Right ventricle myocardium superior (tissue), 1 donor: ENCODE measurements around the gene ETS2. TPM values are rescaled to one million over a fixed set of nuclear protein-coding genes. Genes with fewer than 3 reads are reported as not detected.
"Not testable (repeated sequence)": the region's sequence is repeated elsewhere in the genome, so short reads cannot be mapped to it uniquely, and the experiment has no call there.

Experiments used
- ATAC-seq: fragments of 200-7000 bp; cut with Tn5 transposase; one replicate; pipeline ENCODE4 v1.9.1; 2020; ENCODE audit warnings: mild to moderate bottlenecking; ENCODE audit not compliant: poor library complexity
- DNase-seq: peaks from one replicate; pipeline ENCODE4 v3.0.0-alpha.2; 2020
- intact Hi-C: fragments of 100-400 bp; cut with DNase I; formaldehyde crosslinking; loops from one replicate; pipeline ENCODE4 v1.11.2; 2022
- total RNA-seq: library from RNA; stranded (reverse); fragmentation: NEBNext Ultra II Directional; extraction: Animal tissue kit (Norgen Biotek cat#: 25700); gene quantifications from one replicate; pipeline ENCODE4 v1.2.1, GENCODE V29; 2021
- donor health status: DM: no; HTN: yes; CAD: no; lungs with severe emphysema.

Gene ETS2
- total RNA-seq, 1 donor from 2014 or later, result 37.2 TPM

GRCh38 chr21:38843806-38844503, 38.2 kb downstream of the ETS2 start:
- intact Hi-C loops, result no loop called here
- ATAC-seq (no peak), DNase-seq (no peak)

- ATAC-seq, intact Hi-C loops, DNase-seq: not testable (repeated sequence)
Observed at GRCh38 chr21:38845374-38845773, 39.6 kb downstream of the ETS2 start.

- intact Hi-C loops, result no loop called here
- DNase-seq, result no peak
- ATAC-seq, result peak; percentile 33
Observed at GRCh38 chr21:38847556-38847955, 41.8 kb downstream of the ETS2 start.

- peak; percentile 75 for ATAC-seq
- intact Hi-C loops, result no loop called here
- DNase-seq, result peak; percentile 65
Observed at GRCh38 chr21:38848187-38848609, 42.5 kb downstream of the ETS2 start.

GRCh38 chr21:38849776-38850175, 44.0 kb downstream of the ETS2 start:
- ATAC-seq (no peak), DNase-seq (no peak)
- intact Hi-C loops, result no loop called here

GRCh38 chr21:38850277-38850951, 44.7 kb downstream of the ETS2 start:
- no peak for ATAC-seq
- DNase-seq, result no peak
- intact Hi-C loops, result no loop called here

GRCh38 chr21:38851101-38851500, 45.4 kb downstream of the ETS2 start:
- ATAC-seq (no peak), DNase-seq (no peak)
- intact Hi-C loops, result no loop called here

- ATAC-seq (no peak), DNase-seq (no peak)
- intact Hi-C loops, result no loop called here
Observed at GRCh38 chr21:38852278-38852677, 46.5 kb downstream of the ETS2 start.

GRCh38 chr21:38852708-38853107, 47.0 kb downstream of the ETS2 start:
- ATAC-seq, result no peak
- intact Hi-C loops, result no loop called here
- no peak for DNase-seq

GRCh38 chr21:38853421-38853919, 47.7 kb downstream of the ETS2 start:
- DNase-seq, result no peak
- intact Hi-C loops, result no loop called here
- peak; percentile 28 for ATAC-seq

- no peak for DNase-seq
- ATAC-seq, result peak; percentile 76
- intact Hi-C loops, result no loop called here
Observed at GRCh38 chr21:38857152-38857825, 51.6 kb downstream of the ETS2 start.

- intact Hi-C loops, result no loop called here
- DNase-seq (no peak), ATAC-seq (no peak)
Observed at GRCh38 chr21:38858026-38858811, 52.5 kb downstream of the ETS2 start.

- ATAC-seq (no peak), DNase-seq (no peak)
- intact Hi-C loops, result no loop called here
Observed at GRCh38 chr21:38858812-38859205, 53.1 kb downstream of the ETS2 start.

- ATAC-seq, result no peak
- intact Hi-C loops, result no loop called here
- no peak for DNase-seq
Observed at GRCh38 chr21:38859852-38860251, 54.1 kb downstream of the ETS2 start.

- peak; percentile 69 for DNase-seq
- intact Hi-C loops, result no loop called here
- peak; percentile 58 for ATAC-seq
Observed at GRCh38 chr21:38861056-38861455, 55.3 kb downstream of the ETS2 start.

- DNase-seq (no peak), ATAC-seq (no peak)
- intact Hi-C loops, result no loop called here
Observed at GRCh38 chr21:38861989-38862683, 56.4 kb downstream of the ETS2 start.

GRCh38 chr21:38863291-38863690, 57.6 kb downstream of the ETS2 start:
- DNase-seq (no peak), ATAC-seq (no peak)
- intact Hi-C loops, result no loop called here

GRCh38 chr21:38863843-38864363, 58.2 kb downstream of the ETS2 start:
- intact Hi-C loops, result no loop called here
- no peak for ATAC-seq
- no peak for DNase-seq
